Epithelial cell of proximal tubule (primary cell): ENCODE results near the gene MYH7B. TPM values are rescaled to one million over a fixed set of nuclear protein-coding genes. Genes with fewer than 3 reads are reported as not detected.

Experiments used
- DNase-seq: peaks from one replicate; pipeline ENCODE4 v3.0.0-alpha.2; 2011; ENCODE audit warnings: low read depth
- H3K4me3 ChIP-seq: 2 replicates; pipeline ENCODE4 v1.5.1; 2011; ENCODE audit warnings: low read depth, mild to moderate bottlenecking, low read length
- total RNA-seq: library from RNA; depleted of rRNA; stranded (reverse); fragments of >200 nt; gene quantifications from 2 replicates; pipeline ENCODE4 v1.2.3, GENCODE V29; 2015
- TF ChIP-seq, protein P1 (sequence below): conservative IDR thresholded peaks from 2 replicates; pipeline ENCODE4 v1.5.1; 2012; ENCODE audit warnings: low read depth, mild to moderate bottlenecking, low read length

Gene MYH7B
- total RNA-seq, 1 donor from 2014 or later, result not detected

DNA sequence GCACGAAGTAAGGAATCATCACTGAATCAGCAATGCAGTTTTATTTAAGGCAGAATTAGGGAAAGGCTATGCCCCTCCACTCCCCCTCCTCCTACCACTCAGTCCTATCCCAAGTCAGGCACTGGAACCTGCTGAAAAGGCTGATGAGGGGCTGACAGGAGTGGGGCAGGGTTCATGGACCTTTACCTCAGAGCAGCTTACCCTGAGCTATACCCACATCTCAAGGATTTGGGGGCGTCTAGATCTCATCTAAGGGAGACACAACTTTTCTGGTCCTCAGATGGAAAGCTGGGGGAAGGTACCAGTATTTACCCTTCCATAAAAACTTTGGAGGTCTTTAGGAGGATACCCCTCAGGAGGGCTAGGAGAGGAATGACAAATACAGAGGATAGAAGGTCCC, 27.3 kb upstream of the MYH7B start:
- TF ChIP-seq, protein P1, sequence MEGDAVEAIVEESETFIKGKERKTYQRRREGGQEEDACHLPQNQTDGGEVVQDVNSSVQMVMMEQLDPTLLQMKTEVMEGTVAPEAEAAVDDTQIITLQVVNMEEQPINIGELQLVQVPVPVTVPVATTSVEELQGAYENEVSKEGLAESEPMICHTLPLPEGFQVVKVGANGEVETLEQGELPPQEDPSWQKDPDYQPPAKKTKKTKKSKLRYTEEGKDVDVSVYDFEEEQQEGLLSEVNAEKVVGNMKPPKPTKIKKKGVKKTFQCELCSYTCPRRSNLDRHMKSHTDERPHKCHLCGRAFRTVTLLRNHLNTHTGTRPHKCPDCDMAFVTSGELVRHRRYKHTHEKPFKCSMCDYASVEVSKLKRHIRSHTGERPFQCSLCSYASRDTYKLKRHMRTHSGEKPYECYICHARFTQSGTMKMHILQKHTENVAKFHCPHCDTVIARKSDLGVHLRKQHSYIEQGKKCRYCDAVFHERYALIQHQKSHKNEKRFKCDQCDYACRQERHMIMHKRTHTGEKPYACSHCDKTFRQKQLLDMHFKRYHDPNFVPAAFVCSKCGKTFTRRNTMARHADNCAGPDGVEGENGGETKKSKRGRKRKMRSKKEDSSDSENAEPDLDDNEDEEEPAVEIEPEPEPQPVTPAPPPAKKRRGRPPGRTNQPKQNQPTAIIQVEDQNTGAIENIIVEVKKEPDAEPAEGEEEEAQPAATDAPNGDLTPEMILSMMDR, result no peak
- no peak for DNase-seq
- H3K4me3 ChIP-seq, result no peak overlapping the region

DNA sequence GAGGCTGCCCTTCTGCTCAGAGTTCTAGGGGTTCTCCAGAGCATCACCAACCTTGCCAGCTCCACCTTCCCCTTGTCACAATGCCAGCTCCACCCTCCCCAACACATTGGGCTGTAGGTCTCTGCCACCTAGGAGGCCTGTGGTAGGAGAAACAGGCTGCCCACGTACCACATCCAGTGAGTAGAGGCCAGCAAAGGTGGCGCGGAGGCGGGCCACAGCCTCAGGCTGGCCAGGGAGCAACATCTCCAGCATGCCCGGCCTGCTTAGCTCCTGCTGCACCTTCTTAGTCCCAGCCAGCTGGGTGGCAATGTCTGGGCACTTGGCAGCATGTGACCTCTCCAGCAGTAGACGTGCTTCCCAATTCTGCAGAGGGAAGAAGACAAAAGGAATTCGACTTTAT, 23.9 kb upstream of the MYH7B start:
- H3K4me3 ChIP-seq, result no peak overlapping the region
- TF ChIP-seq, protein P1, result no peak
- no peak for DNase-seq

DNA sequence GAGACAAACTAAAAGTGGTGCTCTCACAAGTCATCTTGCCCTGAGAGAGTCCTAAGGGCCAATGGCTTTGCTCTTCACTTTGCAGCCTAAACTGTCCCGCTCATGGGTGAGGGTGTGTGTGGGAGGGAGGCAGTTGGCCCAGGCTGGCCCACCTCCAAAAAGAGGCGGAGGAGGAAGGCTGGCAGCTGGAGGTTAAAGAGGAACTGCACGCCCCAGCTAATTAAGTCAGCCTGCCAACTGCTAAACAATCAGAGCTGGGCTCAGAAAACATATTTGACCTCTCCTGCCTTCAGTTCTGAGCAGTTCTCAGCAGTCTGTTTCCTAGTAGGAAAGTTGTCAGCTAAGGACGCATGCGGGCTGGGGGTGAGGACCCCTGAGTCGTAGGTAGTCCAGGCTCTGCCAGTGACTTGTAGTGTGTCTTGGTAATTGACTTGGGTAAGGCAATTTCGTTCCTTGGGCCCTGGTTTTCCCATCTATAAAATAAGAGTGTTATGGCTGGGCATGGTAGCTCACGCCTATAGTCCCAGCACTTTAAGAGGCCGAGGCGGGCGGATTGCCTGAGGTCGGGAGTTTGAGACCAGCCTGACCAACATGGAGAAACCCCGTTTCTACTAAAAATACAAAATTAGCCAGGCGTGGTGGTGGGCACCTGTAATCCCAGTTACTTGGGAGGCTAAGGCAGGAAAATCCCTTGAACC, 17.1 kb upstream of the MYH7B start:
- no peak for DNase-seq
- TF ChIP-seq, protein P1, result no peak
- no peak overlapping the region for H3K4me3 ChIP-seq

DNA sequence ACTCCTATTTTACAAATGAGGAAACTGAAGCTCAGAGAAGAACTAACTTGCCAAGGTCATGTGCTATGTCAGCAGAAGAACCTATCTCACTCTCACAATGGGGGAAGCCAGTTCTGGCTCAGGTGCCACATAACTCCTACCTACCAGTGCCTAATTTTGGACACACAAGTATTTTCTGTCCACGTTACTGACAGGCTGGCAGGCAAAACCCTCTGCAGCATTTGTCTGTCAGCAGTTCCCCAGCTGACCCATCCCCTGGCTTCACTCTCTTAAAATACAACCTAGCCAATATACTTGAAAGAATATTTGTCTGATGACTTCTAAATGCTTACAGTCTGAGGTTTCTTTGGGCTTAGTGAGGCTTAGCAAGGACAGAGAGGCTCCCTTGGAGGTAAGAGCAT, 15.6 kb upstream of the MYH7B start:
- TF ChIP-seq, protein P1, result no peak
- no peak for DNase-seq
- H3K4me3 ChIP-seq, result no peak overlapping the region

DNA sequence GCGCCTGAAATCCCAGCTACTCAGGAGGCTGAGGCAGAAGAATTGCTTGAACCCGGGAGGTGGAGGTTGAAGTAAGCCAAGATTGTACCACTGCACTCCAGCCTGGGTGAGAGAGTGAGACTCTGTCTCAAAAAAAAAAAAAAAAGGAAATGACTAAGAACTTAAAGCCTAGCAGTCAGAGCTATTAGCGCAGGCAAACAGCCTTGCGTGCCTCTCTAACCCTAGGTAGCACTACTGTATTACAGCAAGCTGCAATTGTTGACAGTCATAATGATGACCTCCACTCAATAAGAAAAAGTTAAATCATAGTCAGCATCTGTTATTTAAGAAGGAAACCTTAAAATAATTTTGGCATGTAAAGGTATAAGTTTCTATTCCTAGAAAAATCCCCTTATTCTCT, 14.4 kb upstream of the MYH7B start:
- TF ChIP-seq, protein P1, result no peak
- no peak for DNase-seq

DNA sequence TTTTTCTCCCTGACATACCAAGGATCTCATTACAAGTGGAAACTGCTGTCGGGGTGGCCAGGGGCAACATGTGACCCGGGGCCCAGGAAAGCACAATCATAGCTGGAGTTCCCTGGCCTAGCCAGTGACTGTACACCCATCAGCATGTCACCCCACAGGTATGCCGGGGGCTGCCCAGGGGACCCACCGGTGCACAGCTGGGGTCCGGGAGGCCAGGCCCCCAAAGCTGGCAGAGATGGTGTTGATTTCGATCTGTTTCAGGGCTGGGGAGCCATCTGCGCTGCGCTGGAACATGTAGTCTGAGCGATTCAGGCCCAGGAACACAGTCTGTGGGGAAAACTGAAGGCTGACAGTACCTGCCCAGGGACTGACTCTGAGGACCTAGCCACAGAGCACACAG, 13.4 kb upstream of the MYH7B start:
- no peak overlapping the region for H3K4me3 ChIP-seq
- no peak for DNase-seq
- TF ChIP-seq, protein P1, result no peak

More for the DNA sequence above, 14.4 kb upstream of the MYH7B start:
- no peak overlapping the region for H3K4me3 ChIP-seq
